SK-N-SH treated with all-trans-retinoic acid at 6 μM for 48 hours (cell line): ENCODE results near the gene KMT5B.

Experiments
- ATAC-seq: fragments of 200-7000 bp; cut with Tn5 transposase; 3 replicates; pipeline ENCODE4 v1.9.1; 2020; ENCODE audit warnings: mild to moderate bottlenecking, moderate library complexity
- BACH2 ChIP-seq: fragments of 250-450 bp; sonication (Bioruptor Pico); IDR thresholded peaks from 2 replicates; pipeline ENCODE4 v1.9.0; 2021; ENCODE audit warnings: mild to moderate bottlenecking, borderline replicate concordance
- CSDC2 ChIP-seq: fragments of 250-450 bp; sonication (Bioruptor Pico); IDR thresholded peaks from 2 replicates; pipeline ENCODE4 v1.5.0; 2020; ENCODE audit warnings: mild to moderate bottlenecking, moderate library complexity
- ESRRG ChIP-seq: fragments of 250-450 bp; sonication (Bioruptor Pico); IDR thresholded peaks from 2 replicates; pipeline ENCODE4 v1.6.1; 2021; ENCODE audit warnings: mild to moderate bottlenecking
- GLIS3 ChIP-seq: fragments of 250-450 bp; sonication (Bioruptor Pico); IDR thresholded peaks from 2 replicates; pipeline ENCODE4 v1.5.0; 2020; ENCODE audit warnings: mild to moderate bottlenecking, moderate library complexity
- ISL1 ChIP-seq: fragments of 250-450 bp; sonication (Bioruptor Pico); IDR thresholded peaks from 2 replicates; pipeline ENCODE4 v2.1.2; 2022; ENCODE audit warnings: mild to moderate bottlenecking, moderate library complexity
- OSR1 ChIP-seq: fragments of 250-450 bp; sonication (Bioruptor Pico); IDR thresholded peaks from 2 replicates; pipeline ENCODE4 v1.8.0; 2022; ENCODE audit warnings: moderate library complexity, mild to moderate bottlenecking, inconsistent platforms
- SNAI2 ChIP-seq: fragments of 250-450 bp; sonication (Bioruptor Pico); IDR thresholded peaks from 2 replicates; pipeline ENCODE4 v1.5.0; 2020; ENCODE audit warnings: mild to moderate bottlenecking, moderate library complexity
- TCF4 ChIP-seq: fragments of 250-450 bp; sonication (Bioruptor Pico); IDR thresholded peaks from 2 replicates; pipeline ENCODE4 v1.8.0; 2021; ENCODE audit warnings: mild to moderate bottlenecking, moderate library complexity, borderline replicate concordance
- ZC3H10 ChIP-seq: fragments of 250-450 bp; sonication (Bioruptor Pico); IDR thresholded peaks from 2 replicates; pipeline ENCODE4 v1.5.1; 2021; ENCODE audit warnings: mild to moderate bottlenecking, moderate library complexity
- ZFP3 ChIP-seq: fragments of 250-450 bp; sonication (Bioruptor Pico); IDR thresholded peaks from 2 replicates; pipeline ENCODE4 v1.5.0; 2020; ENCODE audit warnings: mild to moderate bottlenecking, moderate library complexity
- ZFP30 ChIP-seq: fragments of 450-650 bp; formaldehyde crosslinking; IDR thresholded peaks from 2 replicates; pipeline ENCODE4 v1.5.0; 2022; ENCODE audit warnings: mild to moderate bottlenecking, moderate library complexity
- ZNF565 ChIP-seq: fragments of 450-650 bp; formaldehyde crosslinking; conservative IDR thresholded peaks from 2 replicates; pipeline ENCODE4 v1.5.0; 2020; ENCODE audit warnings: low read depth, mild to moderate bottlenecking, moderate library complexity
- ZNF70 ChIP-seq: fragments of 450-650 bp; formaldehyde crosslinking; IDR thresholded peaks from 2 replicates; pipeline ENCODE4 v1.5.0; 2020; ENCODE audit warnings: mild to moderate bottlenecking, moderate library complexity
- ZNF8 ChIP-seq: fragments of 450-650 bp; formaldehyde crosslinking; IDR thresholded peaks from 2 replicates; pipeline ENCODE4 v1.5.0; 2020; ENCODE audit warnings: mild to moderate bottlenecking, moderate library complexity
- TF ChIP-seq, protein P1 (sequence below): fragments of 250-450 bp; sonication (Bioruptor Pico); IDR thresholded peaks from 2 replicates; pipeline ENCODE4 v1.8.0; 2020; ENCODE audit warnings: mild to moderate bottlenecking, moderate library complexity, borderline replicate concordance
- TF ChIP-seq, protein P2 (sequence below): fragments of 250-450 bp; sonication (Bioruptor Pico); IDR thresholded peaks from 2 replicates; pipeline ENCODE4 v1.5.0; 2020; ENCODE audit warnings: mild to moderate bottlenecking, moderate library complexity
- TF ChIP-seq, protein P3 (sequence below): fragments of 250-450 bp; sonication (Bioruptor Pico); IDR thresholded peaks from 2 replicates; pipeline ENCODE4 v1.8.0; 2021; ENCODE audit warnings: low read depth, mild to moderate bottlenecking, moderate library complexity, borderline replicate concordance
- TF ChIP-seq, protein P4 (sequence below): fragments of 250-450 bp; sonication (Bioruptor Pico); IDR thresholded peaks from 2 replicates; pipeline ENCODE4 v1.5.1; 2020; ENCODE audit warnings: low read depth, mild to moderate bottlenecking, moderate library complexity
- TF ChIP-seq, protein P5 (sequence below): fragments of 250-450 bp; sonication (Bioruptor Pico); IDR thresholded peaks from 2 replicates; pipeline ENCODE4 v1.5.1; 2021; ENCODE audit warnings: mild to moderate bottlenecking, moderate library complexity

KMT5B gene

DNA sequence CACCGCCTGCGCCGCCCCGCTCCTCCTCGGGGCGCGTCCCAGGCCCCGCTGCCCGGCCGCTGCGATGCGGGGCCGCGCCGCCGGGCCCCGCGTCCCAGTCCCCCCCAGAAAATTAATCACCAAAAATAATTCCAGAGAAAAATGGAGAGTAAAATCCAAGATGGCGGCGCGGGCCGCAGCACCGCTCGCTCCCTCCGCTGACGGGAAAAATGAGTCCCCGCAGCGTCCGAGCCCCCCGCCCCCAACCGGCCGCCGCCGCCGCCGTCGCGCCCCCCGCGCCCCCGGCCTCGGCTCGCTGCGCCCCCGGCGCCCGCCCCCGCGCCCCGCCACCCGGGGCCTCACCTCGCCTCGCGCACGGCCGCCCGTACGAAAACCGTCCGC lies at the start of gene KMT5B:
Gene KMT5B, minus strand, starts transcription at position 162 of the 381 bp plus-strand sequence. CDS start 23,220 bp downstream, outside the sequence.
- no peak for TF ChIP-seq TCF4
- no peak for TF ChIP-seq ZFP3 (CRISPR knock-in tag)
- TF ChIP-seq, protein P1, sequence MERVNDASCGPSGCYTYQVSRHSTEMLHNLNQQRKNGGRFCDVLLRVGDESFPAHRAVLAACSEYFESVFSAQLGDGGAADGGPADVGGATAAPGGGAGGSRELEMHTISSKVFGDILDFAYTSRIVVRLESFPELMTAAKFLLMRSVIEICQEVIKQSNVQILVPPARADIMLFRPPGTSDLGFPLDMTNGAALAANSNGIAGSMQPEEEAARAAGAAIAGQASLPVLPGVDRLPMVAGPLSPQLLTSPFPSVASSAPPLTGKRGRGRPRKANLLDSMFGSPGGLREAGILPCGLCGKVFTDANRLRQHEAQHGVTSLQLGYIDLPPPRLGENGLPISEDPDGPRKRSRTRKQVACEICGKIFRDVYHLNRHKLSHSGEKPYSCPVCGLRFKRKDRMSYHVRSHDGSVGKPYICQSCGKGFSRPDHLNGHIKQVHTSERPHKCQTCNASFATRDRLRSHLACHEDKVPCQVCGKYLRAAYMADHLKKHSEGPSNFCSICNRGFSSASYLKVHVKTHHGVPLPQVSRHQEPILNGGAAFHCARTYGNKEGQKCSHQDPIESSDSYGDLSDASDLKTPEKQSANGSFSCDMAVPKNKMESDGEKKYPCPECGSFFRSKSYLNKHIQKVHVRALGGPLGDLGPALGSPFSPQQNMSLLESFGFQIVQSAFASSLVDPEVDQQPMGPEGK (CRISPR knock-in tag), result no peak
- no peak for TF ChIP-seq ZC3H10 (CRISPR knock-in tag)
- TF ChIP-seq ESRRG (CRISPR knock-in tag), result no peak
- TF ChIP-seq, protein P2, sequence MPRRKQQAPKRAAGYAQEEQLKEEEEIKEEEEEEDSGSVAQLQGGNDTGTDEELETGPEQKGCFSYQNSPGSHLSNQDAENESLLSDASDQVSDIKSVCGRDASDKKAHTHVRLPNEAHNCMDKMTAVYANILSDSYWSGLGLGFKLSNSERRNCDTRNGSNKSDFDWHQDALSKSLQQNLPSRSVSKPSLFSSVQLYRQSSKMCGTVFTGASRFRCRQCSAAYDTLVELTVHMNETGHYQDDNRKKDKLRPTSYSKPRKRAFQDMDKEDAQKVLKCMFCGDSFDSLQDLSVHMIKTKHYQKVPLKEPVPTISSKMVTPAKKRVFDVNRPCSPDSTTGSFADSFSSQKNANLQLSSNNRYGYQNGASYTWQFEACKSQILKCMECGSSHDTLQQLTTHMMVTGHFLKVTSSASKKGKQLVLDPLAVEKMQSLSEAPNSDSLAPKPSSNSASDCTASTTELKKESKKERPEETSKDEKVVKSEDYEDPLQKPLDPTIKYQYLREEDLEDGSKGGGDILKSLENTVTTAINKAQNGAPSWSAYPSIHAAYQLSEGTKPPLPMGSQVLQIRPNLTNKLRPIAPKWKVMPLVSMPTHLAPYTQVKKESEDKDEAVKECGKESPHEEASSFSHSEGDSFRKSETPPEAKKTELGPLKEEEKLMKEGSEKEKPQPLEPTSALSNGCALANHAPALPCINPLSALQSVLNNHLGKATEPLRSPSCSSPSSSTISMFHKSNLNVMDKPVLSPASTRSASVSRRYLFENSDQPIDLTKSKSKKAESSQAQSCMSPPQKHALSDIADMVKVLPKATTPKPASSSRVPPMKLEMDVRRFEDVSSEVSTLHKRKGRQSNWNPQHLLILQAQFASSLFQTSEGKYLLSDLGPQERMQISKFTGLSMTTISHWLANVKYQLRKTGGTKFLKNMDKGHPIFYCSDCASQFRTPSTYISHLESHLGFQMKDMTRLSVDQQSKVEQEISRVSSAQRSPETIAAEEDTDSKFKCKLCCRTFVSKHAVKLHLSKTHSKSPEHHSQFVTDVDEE (CRISPR knock-in tag), result no peak
- TF ChIP-seq, protein P3, sequence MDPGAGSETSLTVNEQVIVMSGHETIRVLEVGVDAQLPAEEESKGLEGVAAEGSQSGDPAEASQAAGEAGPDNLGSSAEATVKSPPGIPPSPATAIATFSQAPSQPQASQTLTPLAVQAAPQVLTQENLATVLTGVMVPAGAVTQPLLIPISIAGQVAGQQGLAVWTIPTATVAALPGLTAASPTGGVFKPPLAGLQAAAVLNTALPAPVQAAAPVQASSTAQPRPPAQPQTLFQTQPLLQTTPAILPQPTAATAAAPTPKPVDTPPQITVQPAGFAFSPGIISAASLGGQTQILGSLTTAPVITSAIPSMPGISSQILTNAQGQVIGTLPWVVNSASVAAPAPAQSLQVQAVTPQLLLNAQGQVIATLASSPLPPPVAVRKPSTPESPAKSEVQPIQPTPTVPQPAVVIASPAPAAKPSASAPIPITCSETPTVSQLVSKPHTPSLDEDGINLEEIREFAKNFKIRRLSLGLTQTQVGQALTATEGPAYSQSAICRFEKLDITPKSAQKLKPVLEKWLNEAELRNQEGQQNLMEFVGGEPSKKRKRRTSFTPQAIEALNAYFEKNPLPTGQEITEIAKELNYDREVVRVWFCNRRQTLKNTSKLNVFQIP (CRISPR knock-in tag), result no peak
- TF ChIP-seq CSDC2 (CRISPR knock-in tag), result no peak
- TF ChIP-seq OSR1 (CRISPR knock-in tag), result no peak
- TF ChIP-seq ZNF565 (CRISPR knock-in tag), result no peak
- TF ChIP-seq, protein P4, sequence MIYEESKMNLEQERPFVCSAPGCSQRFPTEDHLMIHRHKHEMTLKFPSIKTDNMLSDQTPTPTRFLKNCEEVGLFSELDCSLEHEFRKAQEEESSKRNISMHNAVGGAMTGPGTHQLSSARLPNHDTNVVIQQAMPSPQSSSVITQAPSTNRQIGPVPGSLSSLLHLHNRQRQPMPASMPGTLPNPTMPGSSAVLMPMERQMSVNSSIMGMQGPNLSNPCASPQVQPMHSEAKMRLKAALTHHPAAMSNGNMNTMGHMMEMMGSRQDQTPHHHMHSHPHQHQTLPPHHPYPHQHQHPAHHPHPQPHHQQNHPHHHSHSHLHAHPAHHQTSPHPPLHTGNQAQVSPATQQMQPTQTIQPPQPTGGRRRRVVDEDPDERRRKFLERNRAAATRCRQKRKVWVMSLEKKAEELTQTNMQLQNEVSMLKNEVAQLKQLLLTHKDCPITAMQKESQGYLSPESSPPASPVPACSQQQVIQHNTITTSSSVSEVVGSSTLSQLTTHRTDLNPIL (CRISPR knock-in tag), result no peak
- TF ChIP-seq ZNF8 (CRISPR knock-in tag), result no peak
- no peak for TF ChIP-seq GLIS3 (CRISPR knock-in tag)
- ATAC-seq, result no peak

DNA sequence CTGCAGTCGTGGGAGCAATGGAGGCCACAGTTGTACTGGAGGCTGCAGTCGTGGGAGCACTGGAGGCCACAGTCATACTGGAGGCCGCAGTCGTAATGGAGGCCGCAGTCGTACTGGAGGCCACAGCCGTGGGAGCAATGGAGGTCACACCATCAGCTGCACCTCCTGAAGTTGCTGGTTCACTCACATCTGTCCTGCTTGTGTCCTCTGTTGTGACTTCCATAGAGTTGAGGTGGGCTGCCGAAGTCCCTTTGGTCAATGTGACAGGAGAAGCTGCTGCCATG lies 49.4 kb upstream of the KMT5B start:
- TF ChIP-seq CSDC2 (CRISPR knock-in tag) (no peak), BACH2 (CRISPR knock-in tag) (no peak), ZFP30 (CRISPR knock-in tag) (no peak)
- ATAC-seq, result no peak

DNA sequence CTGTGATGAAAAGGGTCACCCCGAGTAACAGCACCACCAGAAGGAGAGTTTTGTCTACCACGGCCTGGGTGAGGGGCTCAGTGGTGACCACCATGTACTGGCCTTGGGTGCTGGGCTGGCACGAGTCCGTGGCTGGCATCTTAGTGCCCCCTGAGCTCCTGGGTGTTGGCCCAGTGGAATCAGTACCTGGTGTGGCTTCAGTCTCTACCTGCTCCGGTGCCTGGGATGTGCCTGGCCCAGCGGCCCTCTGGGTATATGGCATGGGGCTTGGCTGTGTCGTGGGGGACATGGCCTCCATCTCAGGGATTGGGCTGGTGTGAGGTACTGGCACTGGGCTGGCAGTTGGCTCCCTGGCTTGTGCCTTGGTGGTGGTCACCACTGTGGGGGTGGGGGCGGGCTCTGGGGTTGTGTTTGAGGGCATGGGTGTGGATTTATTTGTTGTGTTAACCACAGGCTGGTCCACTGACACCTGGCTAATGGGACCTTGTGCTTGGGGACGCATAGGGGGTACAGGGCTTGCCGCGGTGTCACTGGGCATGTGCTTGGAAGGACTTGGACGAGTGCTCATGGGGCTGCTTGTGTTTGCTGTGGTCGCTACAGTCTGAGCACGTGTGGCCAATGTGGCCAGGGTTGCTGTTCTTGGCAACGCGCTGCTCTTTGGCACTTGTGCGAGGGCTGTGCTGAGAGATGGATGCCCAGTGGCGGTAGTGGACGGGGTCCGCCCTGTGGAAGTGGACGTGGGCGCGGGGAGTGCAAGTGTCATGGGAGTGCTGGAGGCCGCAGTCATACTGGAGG lies 48.9 kb upstream of the KMT5B start:
- no peak for ATAC-seq
- TF ChIP-seq, protein P5, sequence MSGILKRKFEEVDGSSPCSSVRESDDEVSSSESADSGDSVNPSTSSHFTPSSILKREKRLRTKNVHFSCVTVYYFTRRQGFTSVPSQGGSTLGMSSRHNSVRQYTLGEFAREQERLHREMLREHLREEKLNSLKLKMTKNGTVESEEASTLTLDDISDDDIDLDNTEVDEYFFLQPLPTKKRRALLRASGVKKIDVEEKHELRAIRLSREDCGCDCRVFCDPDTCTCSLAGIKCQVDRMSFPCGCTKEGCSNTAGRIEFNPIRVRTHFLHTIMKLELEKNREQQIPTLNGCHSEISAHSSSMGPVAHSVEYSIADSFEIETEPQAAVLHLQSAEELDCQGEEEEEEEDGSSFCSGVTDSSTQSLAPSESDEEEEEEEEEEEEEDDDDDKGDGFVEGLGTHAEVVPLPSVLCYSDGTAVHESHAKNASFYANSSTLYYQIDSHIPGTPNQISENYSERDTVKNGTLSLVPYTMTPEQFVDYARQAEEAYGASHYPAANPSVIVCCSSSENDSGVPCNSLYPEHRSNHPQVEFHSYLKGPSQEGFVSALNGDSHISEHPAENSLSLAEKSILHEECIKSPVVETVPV (CRISPR knock-in tag), result no peak
- TF ChIP-seq ZFP30 (CRISPR knock-in tag) (no peak), ZNF70 (CRISPR knock-in tag) (no peak), SNAI2 (CRISPR knock-in tag) (no peak), ZNF8 (CRISPR knock-in tag) (no peak), ISL1 (CRISPR knock-in tag) (no peak), OSR1 (CRISPR knock-in tag) (no peak), ESRRG (CRISPR knock-in tag) (no peak), ZFP3 (CRISPR knock-in tag) (no peak), TCF4 (no peak)
- TF ChIP-seq, protein P3 (CRISPR knock-in tag), result no peak
- TF ChIP-seq, protein P2 (CRISPR knock-in tag), result no peak
- TF ChIP-seq, protein P1 (CRISPR knock-in tag), result no peak
